ENCODE measurements around the gene MOB1B.

MOB1B gene

GRCh38 chr4:71020611-71021010 lies 118.4 kb downstream of the MOB1B start:
- Histone ChIP-seq H3K4me3 (ENCODE audit: low read length) (no peak overlapping the region), H3K9me2 (replicated peaks; ENCODE audit: insufficient read depth, low read length) (no peaks in the 10 kb centered on the region), H3K9me3 (replicated peaks; ENCODE audit: insufficient read depth, low read length) (no peaks in the 10 kb centered on the region), H3K4me2 (ENCODE audit: low read depth, low read length) (no peak overlapping the region), H3K4me1 (ENCODE audit: low read length) (no peaks in the 10 kb centered on the region), H3K36me3 (replicated peaks; ENCODE audit: insufficient read depth, low read length) (peaks cover 8% of the 10 kb centered on the region; the same call in 1 of the 2 replicates), H2AFZ (ENCODE audit: low read length) (no peak overlapping the region), H3K9ac (ENCODE audit: low read length) (no peak overlapping the region), H3F3A (ENCODE audit: insufficient read depth, low read length) (no peaks in the 10 kb centered on the region), H4K20me1 (ENCODE audit: insufficient read depth, low read length) (no peaks in the 10 kb centered on the region; the same call in 1 of the 2 replicates), H3K27me3 (replicated peaks; ENCODE audit: insufficient read depth, low read length) (no peaks in the 10 kb centered on the region), H3K27ac (ENCODE audit: low read length) (no peak overlapping the region), H3K79me2 (ENCODE audit: low read length) (peaks cover 55% of the 10 kb centered on the region)
- TF ChIP-seq EZH2phosphoT487 (IDR thresholded peaks at IDR 0.05; ENCODE audit: low read length) (no peak), CTCF (IDR thresholded peaks at IDR 0.05; ENCODE audit: low read length) (no peak), EZH2 (optimal IDR thresholded peaks at IDR 0.05; ENCODE audit: low read depth, low read length) (no peak)
- no peak for DNase-seq

- H3K27ac ChIP-seq (ENCODE audit: low read length), result no peak overlapping the region
- peaks cover 27% of the 10 kb centered on the region for H3K79me2 ChIP-seq (ENCODE audit: low read length)
- no peak overlapping the region for H3K4me2 ChIP-seq (ENCODE audit: low read depth, low read length)
Observed at GRCh38 chr4:71025654-71026053, 123.5 kb downstream of the MOB1B start.

GRCh38 chr4:71026086-71026485 lies 123.9 kb downstream of the MOB1B start:
- no peaks in the 10 kb centered on the region for H3F3A ChIP-seq (ENCODE audit: insufficient read depth, low read length)
- no peaks in the 10 kb centered on the region for H3K9me2 ChIP-seq (replicated peaks; ENCODE audit: insufficient read depth, low read length)
- no peaks in the 10 kb centered on the region for H3K4me1 ChIP-seq (ENCODE audit: low read length)
- H3K79me2 ChIP-seq (ENCODE audit: low read length), result peaks cover 24% of the 10 kb centered on the region
- no peak overlapping the region for H3K4me2 ChIP-seq (ENCODE audit: low read depth, low read length)
- no peaks in the 10 kb centered on the region for H4K20me1 ChIP-seq (ENCODE audit: insufficient read depth, low read length)
- H3K27me3 ChIP-seq (replicated peaks; ENCODE audit: insufficient read depth, low read length), result no peaks in the 10 kb centered on the region
- no peaks in the 10 kb centered on the region for H3K9me3 ChIP-seq (replicated peaks; ENCODE audit: insufficient read depth, low read length)
- H3K9ac ChIP-seq (ENCODE audit: low read length), result no peak overlapping the region
- TF ChIP-seq EZH2phosphoT487 (IDR thresholded peaks at IDR 0.05; ENCODE audit: low read length) (no peak), EZH2 (optimal IDR thresholded peaks at IDR 0.05; ENCODE audit: low read depth, low read length) (no peak), CTCF (IDR thresholded peaks at IDR 0.05; ENCODE audit: low read length) (no peak)
- H2AFZ ChIP-seq (ENCODE audit: low read length), result no peak overlapping the region
- H3K27ac ChIP-seq (ENCODE audit: low read length), result no peak overlapping the region
- peaks cover 8% of the 10 kb centered on the region; the same call in 1 of the 2 replicates for H3K36me3 ChIP-seq (replicated peaks; ENCODE audit: insufficient read depth, low read length)
- no peak overlapping the region for H3K4me3 ChIP-seq (ENCODE audit: low read length)
- DNase-seq, result no peak

More at GRCh38 chr4:71025654-71026053, 123.5 kb downstream of the MOB1B start:
- Histone ChIP-seq H4K20me1 (ENCODE audit: insufficient read depth, low read length) (no peaks in the 10 kb centered on the region), H3F3A (ENCODE audit: insufficient read depth, low read length) (no peaks in the 10 kb centered on the region), H3K9me2 (replicated peaks; ENCODE audit: insufficient read depth, low read length) (no peaks in the 10 kb centered on the region), H3K9ac (ENCODE audit: low read length) (no peak overlapping the region), H3K9me3 (replicated peaks; ENCODE audit: insufficient read depth, low read length) (no peaks in the 10 kb centered on the region), H3K36me3 (replicated peaks; ENCODE audit: insufficient read depth, low read length) (peaks cover 8% of the 10 kb centered on the region; the same call in 1 of the 2 replicates), H3K4me3 (ENCODE audit: low read length) (no peak overlapping the region), H3K27me3 (replicated peaks; ENCODE audit: insufficient read depth, low read length) (no peaks in the 10 kb centered on the region), H3K4me1 (ENCODE audit: low read length) (no peaks in the 10 kb centered on the region), H2AFZ (ENCODE audit: low read length) (no peak overlapping the region)
- no peak for DNase-seq
- TF ChIP-seq EZH2 (optimal IDR thresholded peaks at IDR 0.05; ENCODE audit: low read depth, low read length) (no peak), EZH2phosphoT487 (IDR thresholded peaks at IDR 0.05; ENCODE audit: low read length) (no peak), CTCF (IDR thresholded peaks at IDR 0.05; ENCODE audit: low read length) (no peak)

Measured in MM.1S (cell line).